ENCODE results near the gene CDKN2A.

CDKN2A gene

GRCh38 chr9:21993893-21994555, at the start of gene CDKN2A:
TSS of gene CDKN2A (minus strand) at chr9:21994392.
- DNase-seq (ENCODE audit: low read depth in 2 of 2), result no peak

DNA sequence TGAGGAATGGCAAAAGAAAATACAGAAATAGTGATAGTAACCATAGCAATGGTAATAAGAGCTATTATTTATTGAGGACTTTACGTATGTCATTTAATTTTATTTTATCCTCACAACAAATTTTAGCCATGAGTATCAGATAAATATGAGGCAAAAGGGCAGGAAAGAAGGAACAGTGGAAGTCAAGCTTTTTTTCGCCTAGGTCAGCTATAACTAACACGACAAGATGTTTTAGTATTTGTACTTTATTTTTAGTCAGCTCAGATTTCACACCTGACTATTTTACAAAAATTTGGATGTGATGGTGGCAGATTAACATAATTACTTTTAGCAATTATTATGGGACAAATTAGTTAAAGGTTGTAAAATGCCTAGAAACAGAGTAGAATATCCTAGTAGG, 49.7 kb upstream of the CDKN2A start:
- DNase-seq (ENCODE audit: low read depth in 2 of 2), result no peak

DNA sequence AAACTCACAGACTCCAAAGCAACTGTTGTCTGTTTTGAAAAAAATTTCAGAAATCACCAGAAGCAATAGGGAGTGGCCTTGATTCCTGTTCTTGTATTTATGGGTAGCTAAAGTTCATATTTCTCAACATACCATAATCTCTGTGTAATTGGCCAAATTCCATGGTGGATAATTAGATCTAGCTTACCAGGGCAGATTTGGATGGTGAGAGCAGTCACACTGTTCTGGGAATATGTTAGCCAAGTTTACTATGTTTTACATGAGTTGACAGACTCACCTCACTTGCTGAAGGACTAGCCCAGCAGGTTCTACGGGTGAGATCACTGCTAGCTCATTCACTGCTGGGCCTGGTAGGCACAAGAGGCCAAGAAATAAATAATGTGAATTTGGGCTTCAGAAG, 47.6 kb upstream of the CDKN2A start:
- DNase-seq (ENCODE audit: low read depth in 2 of 2), result no peak

- no peak for DNase-seq (ENCODE audit: low read depth in 2 of 2)
Measured at GRCh38 chr9:22041344-22041743, 47.2 kb upstream of the CDKN2A start.

GRCh38 chr9:22040760-22041159, 46.6 kb upstream of the CDKN2A start:
- DNase-seq (ENCODE audit: low read depth in 2 of 2), result no peak

DNA sequence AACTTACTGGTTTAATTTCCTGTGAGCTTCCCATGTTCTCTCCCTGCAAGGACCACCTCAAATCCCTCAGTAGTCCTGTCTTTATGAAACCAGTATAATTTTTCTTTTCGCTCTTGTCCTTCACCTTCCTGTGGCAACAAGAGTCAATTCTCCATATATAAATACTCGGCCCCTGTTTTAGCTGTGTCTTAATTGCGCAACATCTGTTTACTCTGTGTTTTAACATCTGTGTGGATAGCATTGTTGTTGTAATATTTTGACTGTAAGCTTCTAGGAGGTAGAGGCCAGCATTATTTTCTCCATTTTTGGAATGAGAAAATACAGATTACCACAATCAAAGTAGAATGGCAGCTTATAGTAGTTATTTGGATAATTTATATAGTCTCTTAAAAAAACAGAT, 45.1 kb upstream of the CDKN2A start:
- DNase-seq (ENCODE audit: low read depth in 2 of 2), result no peak

GRCh38 chr9:22037954-22038690, 43.9 kb upstream of the CDKN2A start:
- no peak for DNase-seq (ENCODE audit: low read depth in 2 of 2)

GRCh38 chr9:22036866-22037626, 42.9 kb upstream of the CDKN2A start:
- DNase-seq (ENCODE audit: low read depth in 2 of 2), result no peak

DNA sequence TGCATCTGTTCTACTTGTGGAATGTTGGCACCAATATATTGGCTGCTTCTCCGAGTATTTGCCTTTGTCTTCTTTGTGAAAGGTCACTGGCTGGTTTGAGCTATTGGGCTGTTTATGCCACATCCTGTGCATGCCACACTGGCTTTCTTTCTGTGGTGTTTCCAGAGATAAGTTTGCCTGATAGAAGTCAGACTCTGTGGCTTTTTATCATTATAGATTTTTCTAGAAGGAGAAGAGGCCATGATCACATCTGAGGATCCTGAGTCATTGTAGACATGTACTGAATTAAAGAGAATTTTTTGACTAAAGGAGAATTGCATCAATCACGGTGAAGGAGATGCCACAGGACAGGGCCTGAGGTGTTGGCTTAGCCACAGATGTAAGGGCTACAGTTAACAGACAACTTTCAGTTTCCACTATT, 41.4 kb upstream of the CDKN2A start:
- no peak for DNase-seq (ENCODE audit: low read depth in 2 of 2)

DNA sequence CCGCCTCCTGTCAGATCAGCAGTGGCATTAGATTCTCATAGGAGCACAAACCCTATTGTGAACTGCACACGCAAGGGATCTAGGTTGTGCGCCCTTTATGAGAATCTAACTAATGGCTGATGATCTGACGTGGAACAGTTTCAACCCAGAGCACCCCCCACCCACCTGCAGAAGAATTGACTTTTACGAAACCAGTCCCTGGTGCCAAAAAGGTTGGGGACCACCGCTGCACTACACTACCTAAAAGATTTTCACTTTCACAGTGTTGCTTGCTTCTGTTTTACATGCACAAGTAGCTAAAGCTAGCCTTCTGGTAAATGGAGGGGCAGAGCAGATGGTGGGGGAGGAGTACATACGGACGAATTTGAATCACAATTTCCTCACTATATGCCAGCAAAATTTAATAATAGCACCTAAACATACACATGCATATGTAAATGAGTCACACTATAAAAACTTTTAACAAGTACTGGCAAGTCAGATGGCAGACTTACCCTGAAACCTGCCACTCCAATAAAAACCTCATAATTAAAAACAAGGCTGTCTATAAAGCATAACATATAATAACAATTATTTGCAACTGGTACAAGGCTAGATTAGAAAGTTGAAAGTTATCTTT, 38.9 kb upstream of the CDKN2A start:
- DNase-seq (ENCODE audit: low read depth in 2 of 2), result no peak

- no peak for DNase-seq (ENCODE audit: low read depth in 2 of 2)
Measured at GRCh38 chr9:22031655-22032411, 37.6 kb upstream of the CDKN2A start.

DNA sequence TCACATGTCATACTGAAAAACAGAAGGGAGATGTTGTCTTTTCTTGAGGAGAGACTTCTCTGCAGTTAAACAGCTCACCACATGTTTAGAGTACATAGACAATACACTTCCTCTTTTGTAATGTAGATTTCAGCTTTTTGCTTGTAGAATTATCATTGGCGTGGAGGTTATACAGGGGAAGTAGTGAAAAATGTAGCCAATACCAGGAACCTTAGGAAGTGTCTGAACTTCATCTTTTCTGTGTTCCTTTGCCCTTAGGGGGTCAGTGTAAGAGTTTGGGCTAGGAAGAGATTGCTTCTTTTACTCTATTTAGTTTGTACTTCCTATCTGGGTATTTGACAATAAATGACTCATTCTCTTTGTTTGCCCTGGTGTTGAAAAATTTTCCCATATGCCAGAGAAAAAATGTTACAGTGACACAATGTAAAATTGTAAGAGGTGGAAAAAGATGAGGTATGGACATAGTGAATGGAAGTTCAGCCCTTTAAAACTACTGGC, 36.0 kb upstream of the CDKN2A start:
- no peak for DNase-seq (ENCODE audit: low read depth in 2 of 2)

GRCh38 chr9:22029231-22029630, 35.0 kb upstream of the CDKN2A start:
- no peak for DNase-seq (ENCODE audit: low read depth in 2 of 2)

DNA sequence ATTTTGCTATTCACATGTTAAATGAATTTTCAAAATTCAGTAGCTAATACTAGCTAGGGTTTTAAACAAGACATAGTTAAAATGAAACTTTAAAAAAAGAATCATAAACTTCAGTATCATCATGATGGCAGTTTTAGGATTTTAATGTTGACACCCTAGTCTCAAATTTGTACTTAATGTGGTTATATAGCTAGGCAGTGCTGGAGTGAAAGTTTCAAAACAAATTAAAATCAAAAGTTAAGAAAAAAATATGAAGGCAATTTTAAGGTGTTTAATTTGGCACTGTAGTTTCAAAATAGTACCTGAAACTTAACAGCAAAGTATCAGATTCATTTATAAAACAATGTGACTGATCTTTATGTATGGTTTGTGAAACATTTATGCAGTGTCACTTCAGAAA, 34.2 kb upstream of the CDKN2A start:
- DNase-seq (ENCODE audit: low read depth in 2 of 2), result no peak

DNA sequence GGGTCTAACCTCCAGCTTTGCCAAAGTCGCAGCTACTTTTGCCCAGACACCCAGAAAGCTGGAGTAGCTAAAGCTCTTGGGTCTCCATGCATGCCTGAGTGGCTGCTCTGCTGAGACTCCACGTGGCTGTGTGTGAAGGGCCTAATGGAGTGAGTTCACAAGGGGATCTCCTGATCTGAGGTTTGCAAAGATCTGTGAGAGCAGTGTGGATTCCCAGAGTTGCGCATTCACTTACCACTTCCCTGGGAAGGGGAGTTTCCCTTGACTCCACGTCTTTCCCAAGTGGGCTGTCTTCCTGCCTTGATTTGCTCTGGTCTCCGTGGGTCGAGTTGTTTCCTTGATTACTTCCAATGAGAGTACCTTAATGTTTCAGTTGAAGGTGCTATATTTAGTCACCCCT, 32.5 kb upstream of the CDKN2A start:
- DNase-seq (ENCODE audit: low read depth in 2 of 2), result no peak

- no peak for DNase-seq (ENCODE audit: low read depth in 2 of 2)
Measured at GRCh38 chr9:22022396-22022795, 28.2 kb upstream of the CDKN2A start.

- DNase-seq (ENCODE audit: low read depth in 2 of 2), result peak in 1 of 2 experiments; percentile 17
Measured at GRCh38 chr9:22010866-22011625, 16.9 kb upstream of the CDKN2A start.

- DNase-seq (ENCODE audit: low read depth in 2 of 2), result no peak
Measured at GRCh38 chr9:22009506-22009867, 15.3 kb upstream of the CDKN2A start.

- peak; percentile 80 to 82 for DNase-seq (ENCODE audit: low read depth in 2 of 2)
Measured at GRCh38 chr9:22008717-22009505, 14.7 kb upstream of the CDKN2A start, which contains the start of gene CDKN2B. TSS of gene CDKN2B (minus strand) at chr9:22009305. CDS start at chr9:22008953, 352 bp downstream.

DNA sequence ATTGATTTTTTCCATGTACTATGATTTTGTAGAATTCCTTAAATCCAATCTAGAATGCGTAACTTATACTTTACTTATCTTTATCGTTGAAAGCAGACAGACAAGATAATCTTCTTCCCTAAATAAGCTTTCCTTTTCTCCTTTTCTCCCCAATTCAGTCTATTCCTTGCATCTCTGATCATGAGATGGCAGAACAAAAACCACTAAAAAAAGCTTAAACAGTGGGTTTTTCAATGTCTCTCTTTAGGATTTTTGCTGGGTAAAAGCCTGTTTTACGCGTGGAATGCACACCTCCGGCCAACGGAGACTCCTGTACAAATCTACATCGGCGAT, 14.2 kb upstream of the CDKN2A start:
- no peak for DNase-seq (ENCODE audit: low read depth in 2 of 2)

All from fibroblast of skin of left biceps (primary cell).